Hepatocyte (in vitro differentiated cells): ENCODE data around the gene MBP. TPM values are rescaled to one million over a fixed set of nuclear protein-coding genes. Genes with fewer than 3 reads are reported as not detected.
A peak's percentile ranks its signal among the peaks of the same experiment; 100 is the strongest.

Experiments
- DNase-seq: peaks from one replicate; pipeline ENCODE4 v3.0.0-alpha.2; 2016; ENCODE audit warnings: low spot score
- H2AFZ ChIP-seq: fragments of 200-600 bp; sonication (generic); 2 replicates; pipeline ENCODE4 v1.6.0; 2016; ENCODE audit warnings: antibody characterized with exemption, mild to moderate bottlenecking
- H3K27ac ChIP-seq: fragments of 200-600 bp; sonication (generic); 2 replicates; pipeline ENCODE4 v1.5.1; 2016; ENCODE audit warnings: mild to moderate bottlenecking
- H3K27me3 ChIP-seq: fragments of 200-600 bp; sonication (generic); 2 replicates; pipeline ENCODE4 v1.6.1; 2016
- H3K36me3 ChIP-seq: fragments of 200-600 bp; sonication (generic); replicated peaks from 2 replicates; pipeline ENCODE4 v1.5.1; 2016; ENCODE audit warnings: low read depth; ENCODE audit not compliant: insufficient read depth
- H3K4me1 ChIP-seq: fragments of 200-600 bp; sonication (generic); 2 replicates; pipeline ENCODE4 v1.5.1; 2016; ENCODE audit warnings: mild to moderate bottlenecking, moderate library complexity; ENCODE audit not compliant: insufficient read depth
- H3K4me2 ChIP-seq: fragments of 200-600 bp; sonication (generic); 2 replicates; pipeline ENCODE4 v1.6.0; 2016
- H3K4me3 ChIP-seq: fragments of 200-600 bp; sonication (generic); 2 replicates; pipeline ENCODE4 v1.5.1; 2016; ENCODE audit warnings: mild to moderate bottlenecking
- H3K79me2 ChIP-seq: fragments of 200-600 bp; sonication (generic); 2 replicates; pipeline ENCODE4 v1.6.0; 2017; ENCODE audit warnings: mild to moderate bottlenecking
- H3K9me2 ChIP-seq: fragments of 200-600 bp; sonication (generic); replicated peaks from 2 replicates; pipeline ENCODE4 v1.6.0; 2017; ENCODE audit warnings: mild to moderate bottlenecking; ENCODE audit not compliant: insufficient read depth
- H3K9me3 ChIP-seq: fragments of 200-600 bp; sonication (generic); 2 replicates; pipeline ENCODE4 v1.5.1; 2016; ENCODE audit warnings: low read depth, mild to moderate bottlenecking
- H4K20me1 ChIP-seq: fragments of 200-600 bp; sonication (generic); 2 replicates; pipeline ENCODE4 v1.6.0; 2016; ENCODE audit warnings: mild to moderate bottlenecking; ENCODE audit not compliant: insufficient read depth, poor library complexity, severe bottlenecking
- CTCF ChIP-seq: fragments of 200-600 bp; sonication (generic); IDR thresholded peaks from 2 replicates; pipeline ENCODE4 v1.5.1; 2016; ENCODE audit warnings: antibody characterized with exemption, mild to moderate bottlenecking; ENCODE audit not compliant: poor library complexity
- EZH2 ChIP-seq: fragments of 200-600 bp; sonication (generic); IDR thresholded peaks from 2 replicates; pipeline ENCODE4 v1.6.1; 2016; ENCODE audit warnings: antibody characterized with exemption, mild to moderate bottlenecking, borderline replicate concordance
- EZH2phosphoT487 ChIP-seq: fragments of 200-600 bp; sonication (generic); IDR thresholded peaks from one replicate; pipeline ENCODE4 v1.6.1; 2018; ENCODE audit warnings: antibody characterized with exemption, mild to moderate bottlenecking, low read depth, moderate library complexity; ENCODE audit not compliant: unreplicated experiment, severe bottlenecking
- WGBS: methylation state at CpG from one replicate; pipeline ENCODE4 v1.1.6; 2016; ENCODE audit warnings: low lambda C conversion rate; ENCODE audit errors: missing lambda C conversion rate; 5-methylcytosine and 5-hydroxymethylcytosine counted together
- polyA plus RNA-seq: library from polyadenylated mRNA; unstranded; fragments of >200 nt; fragmentation: Nextera tagmentation; extraction: Ambion mirVana; gene quantifications from 2 replicates; pipeline ENCODE4 v1.2.1, GENCODE V29; 2016
- total RNA-seq: library from RNA; depleted of rRNA; stranded (reverse); fragments of >200 nt; gene quantifications from 2 replicates; pipeline ENCODE4 v1.2.3, GENCODE V29; 2014

MBP gene
- total and polyA plus RNA-seq, 2 experiments from 2014 or later = 21.6 to 22.1 TPM

- Histone ChIP-seq H3K9me2 (no peaks in the 10 kb centered on the region), H3K4me3 (no peak overlapping the region), H3K4me2 (no peak overlapping the region), H3K27me3 (no peaks in the 10 kb centered on the region), H2AFZ (no peak overlapping the region), H4K20me1 (no peaks in the 10 kb centered on the region), H3K79me2 (peaks cover 4% of the 10 kb centered on the region), H3K27ac (peak overlapping the region; percentile 93), H3K36me3 (no peaks in the 10 kb centered on the region), H3K9me3 (no peaks in the 10 kb centered on the region), H3K4me1 (peaks cover 33% of the 10 kb centered on the region)
- TF ChIP-seq CTCF = no peak
- no peak for TF ChIP-seq EZH2phosphoT487
- TF ChIP-seq EZH2 = no peak
- DNase-seq = peak; percentile 54
- 67% methylated on average over 14 of the region's 14 CpGs for WGBS
Measured at GRCh38 chr18:77088963-77089722, 43.4 kb downstream of the MBP start.

GRCh38 chr18:77087393-77088141 is 45.0 kb downstream of the MBP start:
- H3K9me3 ChIP-seq = no peaks in the 10 kb centered on the region
- H3K4me1 ChIP-seq = peaks cover 36% of the 10 kb centered on the region
- H2AFZ ChIP-seq = peak overlapping the region; percentile 23
- TF ChIP-seq EZH2phosphoT487 (no peak), EZH2 (no peak), CTCF (no peak)
- 29% methylated on average over 26 of the region's 55 CpGs for WGBS
- H3K27me3 ChIP-seq = no peaks in the 10 kb centered on the region
- H3K36me3 ChIP-seq = no peaks in the 10 kb centered on the region
- H3K79me2 ChIP-seq = peaks cover 13% of the 10 kb centered on the region
- H3K4me2 ChIP-seq = peak overlapping the region; percentile 95
- H4K20me1 ChIP-seq = no peaks in the 10 kb centered on the region
- peak; percentile 86 for DNase-seq
- peak overlapping the region; percentile 93 for H3K27ac ChIP-seq
- H3K9me2 ChIP-seq = no peaks in the 10 kb centered on the region
- H3K4me3 ChIP-seq = peak overlapping the region; percentile 38

- Histone ChIP-seq H3K27me3 (no peaks in the 10 kb centered on the region), H2AFZ (peak overlapping the region; percentile 23), H3K9me3 (no peaks in the 10 kb centered on the region), H3K27ac (peak overlapping the region; percentile 93), H4K20me1 (no peaks in the 10 kb centered on the region), H3K9me2 (no peaks in the 10 kb centered on the region), H3K4me3 (peak overlapping the region; percentile 38), H3K4me2 (peak overlapping the region; percentile 95), H3K36me3 (no peaks in the 10 kb centered on the region), H3K4me1 (peaks cover 36% of the 10 kb centered on the region), H3K79me2 (peaks cover 19% of the 10 kb centered on the region)
- WGBS = 20% methylated on average over 25 of the region's 25 CpGs
- TF ChIP-seq CTCF = no peak
- DNase-seq = peak; percentile 64
Measured at GRCh38 chr18:77086656-77087392, 45.8 kb downstream of the MBP start.
